Left ventricle myocardium inferior (tissue), 1 donor: Measurements from ENCODE around the gene PPP2R2C. TPM values are rescaled to one million over a fixed set of nuclear protein-coding genes. Genes with fewer than 3 reads are reported as not detected.

Experiments used
- DNase-seq: peaks from one replicate; pipeline ENCODE4 v3.0.0-alpha.2; 2020
- H3K27ac ChIP-seq: fragments of 200-600 bp; replicated peaks from 2 replicates; pipeline ENCODE4 v1.8.0; 2021
- H3K27me3 ChIP-seq: fragments of 200-600 bp; 2 replicates; pipeline ENCODE4 v1.8.0; 2021; ENCODE audit warnings: low read depth
- H3K36me3 ChIP-seq: fragments of 200-600 bp; 2 replicates; pipeline ENCODE4 v1.8.0; 2021
- H3K4me1 ChIP-seq: fragments of 200-600 bp; 2 replicates; pipeline ENCODE4 v1.8.0; 2021
- H3K4me3 ChIP-seq: fragments of 200-600 bp; 2 replicates; pipeline ENCODE4 v1.8.0; 2021; ENCODE audit warnings: mild to moderate bottlenecking, moderate library complexity
- H3K9me3 ChIP-seq: fragments of 200-600 bp; replicated peaks from 2 replicates; pipeline ENCODE4 v1.8.0; 2021
- intact Hi-C: fragments of 100-400 bp; cut with micrococcal nuclease; formaldehyde crosslinking; loops from one replicate; pipeline ENCODE4 v1.11.0; 2022
- total RNA-seq: library from RNA; stranded (reverse); fragmentation: NEBNext Ultra II Directional; extraction: Animal tissue kit (Norgen Biotek cat#: 25700); gene quantifications from one replicate; pipeline ENCODE4 v1.2.1, GENCODE V29; 2021
- TF ChIP-seq, protein P1 (sequence below): fragments of 200-600 bp; IDR thresholded peaks from 2 replicates; pipeline ENCODE4 v1.8.0; 2021; ENCODE audit warnings: antibody characterized with exemption, mild to moderate bottlenecking, borderline replicate concordance
- donor health status: DM: no; HTN: yes; CAD: no; lungs with severe emphysema.

Gene PPP2R2C
- total RNA-seq, 1 donor from 2014 or later, result 9.7 TPM

DNA sequence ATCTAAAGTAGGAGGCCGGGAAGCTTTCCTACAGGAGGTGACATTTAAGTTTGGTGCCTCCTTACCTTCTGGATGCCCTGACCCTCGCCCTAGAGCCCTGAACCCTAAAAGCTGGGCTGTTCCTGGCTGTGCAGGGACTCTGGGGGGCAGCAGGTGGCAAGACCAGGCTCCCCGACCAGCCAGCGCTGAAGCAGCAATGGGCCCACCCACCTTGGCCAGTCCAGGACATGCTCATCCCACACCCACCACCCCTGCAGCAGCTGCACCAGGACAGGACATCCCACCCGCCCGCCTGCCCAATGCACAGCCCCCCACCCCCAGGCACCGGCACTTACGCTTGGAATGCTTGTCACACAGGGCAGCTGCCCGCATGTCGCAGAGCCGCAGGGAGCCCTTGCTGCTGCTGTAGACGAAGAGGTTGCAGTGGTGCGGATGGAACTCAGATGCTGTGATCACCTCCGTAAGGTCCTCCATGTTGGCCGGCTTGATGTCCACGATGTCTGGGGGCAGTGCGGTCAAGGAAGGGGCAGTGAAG lies 124.8 kb downstream of the PPP2R2C start:
- no peaks in the 10 kb centered on the region for H3K9me3 ChIP-seq
- no peak overlapping the region for H3K4me3 ChIP-seq
- H3K4me1 ChIP-seq, result peaks cover 4% of the 10 kb centered on the region
- intact Hi-C loops, result no loop called here
- H3K36me3 ChIP-seq, result no peaks in the 10 kb centered on the region
- no peak overlapping the region for H3K27ac ChIP-seq
- TF ChIP-seq, protein P1, sequence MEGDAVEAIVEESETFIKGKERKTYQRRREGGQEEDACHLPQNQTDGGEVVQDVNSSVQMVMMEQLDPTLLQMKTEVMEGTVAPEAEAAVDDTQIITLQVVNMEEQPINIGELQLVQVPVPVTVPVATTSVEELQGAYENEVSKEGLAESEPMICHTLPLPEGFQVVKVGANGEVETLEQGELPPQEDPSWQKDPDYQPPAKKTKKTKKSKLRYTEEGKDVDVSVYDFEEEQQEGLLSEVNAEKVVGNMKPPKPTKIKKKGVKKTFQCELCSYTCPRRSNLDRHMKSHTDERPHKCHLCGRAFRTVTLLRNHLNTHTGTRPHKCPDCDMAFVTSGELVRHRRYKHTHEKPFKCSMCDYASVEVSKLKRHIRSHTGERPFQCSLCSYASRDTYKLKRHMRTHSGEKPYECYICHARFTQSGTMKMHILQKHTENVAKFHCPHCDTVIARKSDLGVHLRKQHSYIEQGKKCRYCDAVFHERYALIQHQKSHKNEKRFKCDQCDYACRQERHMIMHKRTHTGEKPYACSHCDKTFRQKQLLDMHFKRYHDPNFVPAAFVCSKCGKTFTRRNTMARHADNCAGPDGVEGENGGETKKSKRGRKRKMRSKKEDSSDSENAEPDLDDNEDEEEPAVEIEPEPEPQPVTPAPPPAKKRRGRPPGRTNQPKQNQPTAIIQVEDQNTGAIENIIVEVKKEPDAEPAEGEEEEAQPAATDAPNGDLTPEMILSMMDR, result no peak
- no peak for DNase-seq
- H3K27me3 ChIP-seq, result peaks cover 68% of the 10 kb centered on the region

DNA sequence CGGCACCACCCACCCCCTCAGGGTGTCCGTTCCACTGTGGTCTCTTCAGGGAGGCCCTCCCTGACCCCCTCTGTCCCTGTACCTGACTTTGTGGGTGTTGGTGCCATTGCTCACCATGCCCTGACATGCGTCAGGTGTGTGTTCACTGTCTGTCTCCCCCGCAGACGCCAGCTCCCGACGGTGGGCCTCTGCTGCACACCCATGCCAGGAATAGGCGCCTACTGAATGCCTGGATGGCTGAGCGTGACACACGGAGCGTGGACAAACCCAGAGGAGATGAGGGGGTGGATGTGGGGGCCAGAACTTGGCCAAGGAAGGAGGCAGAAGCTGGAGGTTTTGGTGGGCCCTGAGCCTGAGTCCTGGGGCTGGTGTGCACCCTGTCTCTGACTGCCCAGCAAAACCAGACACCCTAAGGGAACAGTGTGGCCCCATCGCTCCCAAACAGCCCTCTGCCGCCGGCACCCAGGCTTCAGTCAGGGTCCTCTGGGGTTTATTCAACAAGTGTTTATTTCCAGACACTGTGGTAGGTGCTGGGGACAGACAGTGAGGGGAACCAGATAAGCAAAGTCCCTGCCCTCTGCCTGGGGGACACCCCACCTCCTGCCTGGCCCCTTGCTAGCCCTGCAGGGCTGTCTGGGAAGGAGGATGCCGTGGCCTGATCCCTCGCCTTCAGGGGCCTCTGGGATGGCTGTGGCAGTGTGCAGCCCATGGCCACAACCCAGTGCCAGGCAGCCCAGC lies 125.9 kb downstream of the PPP2R2C start:
- Histone ChIP-seq H3K36me3 (no peaks in the 10 kb centered on the region), H3K9me3 (no peaks in the 10 kb centered on the region), H3K4me3 (no peak overlapping the region), H3K27ac (no peak overlapping the region), H3K27me3 (peaks cover 61% of the 10 kb centered on the region), H3K4me1 (peaks cover 10% of the 10 kb centered on the region)
- TF ChIP-seq, protein P1, result no peak
- DNase-seq, result no peak
- intact Hi-C loops, result no loop called here

DNA sequence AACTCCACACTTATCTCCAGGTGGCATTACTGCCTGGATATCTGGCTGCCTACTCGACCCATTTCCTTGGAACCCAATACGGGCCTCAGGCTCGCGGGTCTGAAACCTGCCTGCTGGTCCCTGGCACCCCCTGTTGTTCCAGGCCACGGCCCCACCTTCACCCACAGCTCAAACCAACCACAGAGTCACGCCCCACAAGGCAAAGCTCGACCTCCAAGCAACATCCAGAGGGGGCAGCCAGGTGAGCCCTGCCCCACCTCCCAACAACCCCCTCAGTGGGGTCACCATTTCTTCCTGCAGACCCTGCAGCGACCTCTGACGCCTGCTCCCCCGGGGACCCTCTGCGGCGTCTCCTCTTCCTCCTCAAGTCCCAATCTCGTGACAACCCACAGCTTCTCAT lies 126.5 kb downstream of the PPP2R2C start:
- Histone ChIP-seq H3K27ac (no peak overlapping the region), H3K36me3 (no peaks in the 10 kb centered on the region), H3K4me3 (no peak overlapping the region), H3K4me1 (peaks cover 10% of the 10 kb centered on the region), H3K9me3 (no peaks in the 10 kb centered on the region), H3K27me3 (peaks cover 56% of the 10 kb centered on the region)
- peak; percentile 3 for DNase-seq
- intact Hi-C loops, result no loop called here
- TF ChIP-seq, protein P1, result no peak

DNA sequence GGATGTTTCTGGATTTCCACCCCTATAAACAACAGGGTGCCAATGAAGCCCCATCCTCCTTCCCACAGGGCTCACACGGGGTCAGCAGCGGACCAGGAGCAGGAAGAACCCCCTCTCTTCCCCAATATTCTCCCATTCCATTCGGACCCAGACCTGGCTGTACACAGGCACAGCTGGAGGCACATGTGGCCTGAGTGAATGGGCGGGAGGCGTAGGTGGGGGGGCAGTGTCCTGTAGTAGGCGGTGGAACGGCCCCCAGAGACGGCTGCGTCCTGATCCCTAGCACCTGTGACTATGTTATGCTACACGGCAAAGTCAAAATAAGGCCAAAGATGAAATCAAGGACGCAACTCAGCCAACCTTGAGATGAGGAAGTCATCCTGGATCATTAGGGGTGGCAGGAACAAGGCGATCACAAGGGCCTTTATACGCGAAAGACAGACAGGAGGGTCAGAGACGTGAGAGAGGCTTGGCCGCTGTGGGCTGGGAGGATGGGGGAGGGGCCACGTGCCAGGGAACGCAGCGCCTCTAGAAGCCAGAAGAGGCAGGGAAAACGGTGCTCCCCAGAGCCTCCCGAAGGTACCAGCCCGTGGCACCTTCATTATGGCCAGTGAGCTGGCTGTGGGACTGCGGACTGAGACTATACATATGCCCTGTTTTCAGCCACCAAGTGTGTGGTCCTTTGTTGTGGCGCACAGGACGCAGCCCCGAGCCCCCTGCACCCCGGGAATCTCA lies 127.2 kb downstream of the PPP2R2C start:
- Histone ChIP-seq H3K27ac (no peak overlapping the region), H3K4me1 (peaks cover 10% of the 10 kb centered on the region), H3K9me3 (no peaks in the 10 kb centered on the region), H3K4me3 (no peak overlapping the region), H3K36me3 (no peaks in the 10 kb centered on the region), H3K27me3 (peaks cover 56% of the 10 kb centered on the region)
- DNase-seq, result peak; percentile 9
- TF ChIP-seq, protein P1, result no peak
- intact Hi-C loops, result no loop called here

DNA sequence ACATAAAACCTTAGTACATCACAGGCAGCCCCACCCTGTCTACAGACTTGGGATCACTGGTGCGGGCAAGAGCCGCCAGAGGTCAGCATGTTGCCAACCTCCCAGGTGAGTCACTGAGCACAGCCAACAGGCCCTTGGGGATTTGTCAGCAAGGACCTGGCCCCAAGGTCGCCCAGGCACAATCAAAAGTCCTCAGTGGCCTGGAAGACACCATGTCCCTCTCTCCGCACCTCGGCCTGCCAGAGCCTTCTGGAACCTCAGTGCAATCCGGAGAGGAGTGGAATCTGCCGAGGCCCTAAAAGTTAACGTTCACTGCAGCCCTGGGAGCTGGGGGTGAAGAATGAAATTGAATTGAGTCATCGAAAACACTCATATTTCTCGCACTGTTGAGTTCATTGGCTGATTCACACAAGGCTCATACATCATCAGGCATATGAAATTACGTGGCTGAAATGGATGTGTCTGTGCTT lies 128.4 kb downstream of the PPP2R2C start:
- TF ChIP-seq, protein P1, result no peak
- intact Hi-C loops, result no loop called here
- Histone ChIP-seq H3K27ac (no peak overlapping the region), H3K36me3 (no peaks in the 10 kb centered on the region), H3K4me3 (no peak overlapping the region), H3K4me1 (peaks cover 10% of the 10 kb centered on the region), H3K27me3 (peaks cover 57% of the 10 kb centered on the region), H3K9me3 (no peaks in the 10 kb centered on the region)
- DNase-seq, result no peak
